ENCODE data around the gene C12orf57. TPM values are rescaled to one million over a fixed set of nuclear protein-coding genes. Genes with fewer than 3 reads are reported as not detected.

Gene C12orf57
- total RNA-seq, 2 donors from 2014 or later: 114 to 206 TPM

- H3K27ac ChIP-seq: no peak overlapping the region
- H3K9ac ChIP-seq (ENCODE audit: low read depth in 2 of 2, low read length in 2 of 2): no peak overlapping the region
- no peak for TF ChIP-seq CTCF (IDR thresholded peaks at IDR 0.05)
- intact Hi-C loops (cut with DNase I): no loop called here
- no peaks in the 10 kb centered on the region for H3K4me1 ChIP-seq
- H3K27me3 ChIP-seq: no peaks in the 10 kb centered on the region
- H3K36me3 ChIP-seq: peaks cover 21% of the 10 kb centered on the region
- no peaks in the 10 kb centered on the region for H3K9me3 ChIP-seq
- no peak for DNase-seq
- H3K4me3 ChIP-seq: no peak overlapping the region
Measured at GRCh38 chr12:6982532-6982931, 38.7 kb downstream of the C12orf57 start.

GRCh38 chr12:6987956-6988553, 44.2 kb downstream of the C12orf57 start:
- Histone ChIP-seq H3K4me3 (no peak overlapping the region), H3K4me1 (peaks cover 4% of the 10 kb centered on the region), H3K9me3 (no peaks in the 10 kb centered on the region), H3K27ac (peak overlapping the region; percentile 41), H3K27me3 (no peaks in the 10 kb centered on the region), H3K36me3 (no peaks in the 10 kb centered on the region), H3K9ac (ENCODE audit: low read depth in 2 of 2, low read length in 2 of 2) (peak overlapping the region in 1 of 2 donors; percentile 43)
- intact Hi-C loops (cut with DNase I): no loop called here
- TF ChIP-seq CTCF (IDR thresholded peaks at IDR 0.05): no peak
- peak; percentile 71 for DNase-seq

Small RNAs within 50 kb of the gene (microRNA-seq; reads per million reads assigned to microRNA genes)
- gene MIR141 (1,040 reads per million, percentile 81 among the genes with 10 or more reads in this experiment), gene MIR200C (54,024 reads per million, percentile 99 among the genes with 10 or more reads in this experiment)

Other genes starting within 250 kb of the C12orf57 start
- 1 to 10 TPM in 1 of 2 donors, under 1 TPM in 1; 0.44 to 1.2 TPM for gene PIANP, start 243.2 kb upstream of the C12orf57 start, total RNA-seq
- gene COPS7A, start 220.0 kb upstream of the C12orf57 start, total RNA-seq: 10 to 100 TPM; 33.3 to 47.6 TPM
- gene MLF2, start 190.9 kb upstream of the C12orf57 start, total RNA-seq: 100 to 1,000 TPM; 199 to 212 TPM
- gene PTMS, start 177.7 kb upstream of the C12orf57 start, total RNA-seq: 100 to 1,000 TPM; 169 to 182 TPM
- gene LAG3, start 171.5 kb upstream of the C12orf57 start, total RNA-seq: 1 to 10 TPM; 1.0 to 1.2 TPM
- gene CD4, start 154.5 kb upstream of the C12orf57 start, total RNA-seq: 10 to 100 TPM in 1 of 2 donors, 1 to 10 TPM in 1; 6.2 to 13.4 TPM
- 1 to 10 TPM; 1.9 to 2.7 TPM for gene GPR162, start 122.2 kb upstream of the C12orf57 start, total RNA-seq
- 1 to 10 TPM; 4.4 to 5.3 TPM for gene P3H3, start 115.6 kb upstream of the C12orf57 start, total RNA-seq
- gene GNB3, start 103.1 kb upstream of the C12orf57 start, total RNA-seq: under 1 TPM; 0.62 to 0.72 TPM
- 10 to 100 TPM; 11.4 to 63.7 TPM for gene CDCA3, start 92.7 kb upstream of the C12orf57 start, total RNA-seq
- 100 to 1,000 TPM in 1 of 2 donors, 10 to 100 TPM in 1; 82.6 to 132 TPM for gene USP5, start 91.9 kb upstream of the C12orf57 start, total RNA-seq
- gene TPI1, start 76.5 kb upstream of the C12orf57 start, total RNA-seq: 1,000 to 10,000 TPM; 1,097 to 1,106 TPM
- 10 to 100 TPM in 1 of 2 donors, 1 to 10 TPM in 1; 8.4 to 19.8 TPM for gene SPSB2, start 70.7 kb upstream of the C12orf57 start, total RNA-seq
- gene LRRC23, start 39.2 kb upstream of the C12orf57 start, total RNA-seq: 1 to 10 TPM; 7.3 to 8.0 TPM
- gene ENO2, start 29.4 kb upstream of the C12orf57 start, total RNA-seq: 10 to 100 TPM in 1 of 2 donors, 1 to 10 TPM in 1; 7.6 to 15.7 TPM
- 100 to 1,000 TPM in 1 of 2 donors, 10 to 100 TPM in 1; 67.5 to 103 TPM for gene ATN1, start 16.1 kb upstream of the C12orf57 start, total RNA-seq
- not detected for gene RNU7-1, start 206 bp upstream of the C12orf57 start, total RNA-seq
- gene PTPN6, start 7.3 kb downstream of the C12orf57 start, total RNA-seq: 10 to 100 TPM; 44.8 to 48.1 TPM
- gene PHB2, start 26.6 kb downstream of the C12orf57 start, total RNA-seq: 100 to 1,000 TPM; 233 to 323 TPM
- 10 to 100 TPM; 27.2 to 62.3 TPM for gene EMG1, start 26.9 kb downstream of the C12orf57 start, total RNA-seq
- gene LPCAT3, start 74.5 kb downstream of the C12orf57 start, total RNA-seq: 10 to 100 TPM; 71.8 to 77.9 TPM
- 10 to 100 TPM; 35.8 to 97.2 TPM for gene C1S, start 116.7 kb downstream of the C12orf57 start, total RNA-seq
- 100 to 1,000 TPM in 1 of 2 donors, 10 to 100 TPM in 1; 40.1 to 104 TPM for gene C1R, start 148.4 kb downstream of the C12orf57 start, total RNA-seq
- 10 to 100 TPM; 39.5 to 39.7 TPM for gene C1RL, start 165.2 kb downstream of the C12orf57 start, total RNA-seq
- gene RBP5, start 184.9 kb downstream of the C12orf57 start, total RNA-seq: 1 to 10 TPM; 2.4 to 3.7 TPM
- gene CLSTN3, start 186.3 kb downstream of the C12orf57 start, total RNA-seq: 10 to 100 TPM; 13.6 to 17.0 TPM
- gene PEX5, start 245.7 kb downstream of the C12orf57 start, total RNA-seq: 10 to 100 TPM; 31.4 to 35.4 TPM

All from colonic mucosa (tissue), 4 donors.